ENCODE measurements around the gene SEL1L3.

SEL1L3 gene

DNA sequence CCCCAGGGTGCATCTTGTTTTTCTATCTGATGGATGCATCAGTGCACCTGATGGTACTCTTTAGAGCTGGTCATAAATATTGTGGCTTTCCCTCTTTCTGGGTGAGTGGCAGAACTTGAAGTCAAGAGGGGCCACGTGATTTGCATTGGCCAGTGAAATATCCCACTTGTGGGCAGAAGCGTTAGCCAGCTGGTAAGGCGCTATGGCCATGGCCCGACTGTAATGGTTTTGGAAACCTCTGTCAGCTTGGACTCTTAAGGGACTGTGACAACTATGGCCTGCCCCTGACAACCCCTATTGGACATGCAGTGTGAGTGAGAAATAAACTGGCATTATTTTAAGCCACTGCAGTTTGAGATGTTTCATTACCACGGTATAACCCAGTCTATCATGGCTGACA lies 72.8 kb downstream of the SEL1L3 start:
- no peak for DNase-seq (ENCODE audit: low read depth)

GRCh38 chr4:25788703-25789238 lies 74.0 kb downstream of the SEL1L3 start:
- DNase-seq (ENCODE audit: low read depth), result no peak

GRCh38 chr4:25786497-25787065 lies 76.2 kb downstream of the SEL1L3 start:
- no peak for DNase-seq (ENCODE audit: low read depth)

- no peak for DNase-seq (ENCODE audit: low read depth)
Observed at GRCh38 chr4:25783943-25784342, 78.8 kb downstream of the SEL1L3 start.

- DNase-seq (ENCODE audit: low read depth), result no peak
Observed at GRCh38 chr4:25783126-25783525, 79.7 kb downstream of the SEL1L3 start.

DNA sequence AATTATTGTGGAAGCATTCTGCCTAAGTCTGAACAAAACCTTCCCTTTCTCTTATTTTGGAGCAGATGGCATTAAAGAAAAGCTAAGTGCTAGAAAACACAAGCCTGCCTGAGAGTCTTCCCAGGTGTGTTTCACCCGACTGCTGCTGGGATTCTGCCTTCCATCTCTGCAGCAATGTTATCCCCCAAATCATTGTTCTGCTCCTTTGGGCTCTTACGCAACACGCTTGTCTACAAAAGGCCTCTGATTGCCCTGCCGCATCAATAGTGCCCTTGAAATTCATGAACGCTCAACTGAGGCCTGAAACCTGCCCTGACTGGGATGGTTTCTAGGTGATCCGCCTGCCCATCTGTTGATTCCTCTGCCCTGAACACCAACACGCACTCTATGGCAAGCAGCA lies 80.3 kb downstream of the SEL1L3 start:
- no peak for DNase-seq (ENCODE audit: low read depth)

DNA sequence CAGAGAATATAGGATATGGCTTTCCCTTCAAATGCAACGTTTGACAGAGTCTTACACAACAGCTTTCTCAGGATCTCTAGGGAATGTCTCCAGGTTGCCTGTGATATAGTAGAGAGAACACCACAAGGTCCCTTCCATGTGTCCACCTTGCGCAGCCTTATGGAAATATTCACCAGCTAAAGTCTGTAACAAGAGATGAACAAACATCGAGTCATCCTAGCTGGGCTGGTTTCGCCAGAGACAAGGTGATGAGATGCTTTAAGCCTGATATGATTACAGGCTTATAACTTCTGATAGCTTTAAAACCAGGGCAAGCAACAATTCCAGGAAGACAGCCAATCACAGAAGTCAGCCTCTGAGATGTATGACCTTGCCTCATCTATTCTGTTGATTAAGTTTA lies 83.8 kb downstream of the SEL1L3 start:
- peak; percentile 73 for DNase-seq (ENCODE audit: low read depth)

GRCh38 chr4:25776795-25777194 lies 86.0 kb downstream of the SEL1L3 start:
- no peak for DNase-seq (ENCODE audit: low read depth)

- no peak for DNase-seq (ENCODE audit: low read depth)
Observed at GRCh38 chr4:25775166-25775565, 87.6 kb downstream of the SEL1L3 start.

GRCh38 chr4:25773358-25773757 lies 89.4 kb downstream of the SEL1L3 start:
- DNase-seq (ENCODE audit: low read depth), result no peak

- DNase-seq (ENCODE audit: low read depth), result no peak
Observed at GRCh38 chr4:25771672-25772071, 91.1 kb downstream of the SEL1L3 start.

- DNase-seq (ENCODE audit: low read depth), result no peak
Observed at GRCh38 chr4:25770847-25771246, 91.9 kb downstream of the SEL1L3 start.

DNA sequence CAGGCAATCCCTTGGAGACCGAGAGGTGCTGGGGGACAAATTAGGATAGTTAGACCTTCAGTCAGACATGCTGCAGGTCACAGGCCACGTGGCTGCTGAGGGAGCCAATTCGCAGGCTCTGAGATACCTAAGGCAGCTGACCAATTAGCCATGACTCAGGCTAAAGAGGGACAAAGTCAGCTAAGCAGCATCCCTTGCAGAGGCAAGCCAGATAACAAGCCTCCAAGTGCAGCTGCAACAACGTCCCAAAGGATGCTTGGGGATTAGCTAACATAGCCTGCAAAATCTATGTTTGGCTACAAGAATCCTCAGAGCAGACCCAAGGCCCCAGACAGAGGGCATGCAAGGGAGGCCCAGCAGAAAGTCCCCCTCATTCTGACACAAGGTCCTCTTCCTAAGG lies 93.5 kb downstream of the SEL1L3 start:
- DNase-seq (ENCODE audit: low read depth), result peak; percentile 64

GRCh38 chr4:25767877-25768725 lies 94.7 kb downstream of the SEL1L3 start:
- peak; percentile 78 for DNase-seq (ENCODE audit: low read depth)

DNA sequence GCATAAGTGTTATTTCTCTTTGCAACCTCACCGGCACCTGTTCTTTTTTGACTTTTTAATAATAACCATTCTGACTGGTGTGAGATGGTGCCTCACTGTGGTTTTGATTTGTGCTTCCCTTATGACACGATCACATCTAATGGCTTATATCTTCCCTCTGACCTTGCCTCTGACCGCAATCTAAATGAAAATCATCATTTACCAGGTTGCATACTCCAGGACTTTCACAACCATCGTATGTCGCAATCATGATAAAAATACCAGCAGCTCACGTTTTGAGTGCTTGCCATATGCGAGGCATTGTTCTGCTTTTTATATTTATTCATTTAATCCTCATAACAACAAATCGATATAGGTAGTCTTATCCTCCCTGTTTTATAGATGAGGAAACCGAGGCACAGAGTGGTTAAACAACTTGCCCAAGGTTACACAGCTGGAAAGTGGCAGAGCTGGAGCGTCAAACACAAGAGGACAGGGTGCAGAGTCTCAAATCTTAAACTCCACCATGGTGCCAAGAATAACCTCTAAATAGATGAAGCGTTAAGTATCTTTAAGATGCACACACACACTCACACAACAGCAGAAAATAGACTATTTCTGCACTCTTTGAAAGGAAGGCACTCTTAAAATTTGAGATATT lies 102.2 kb downstream of the SEL1L3 start:
- DNase-seq (ENCODE audit: low read depth), result peak; percentile 84

GRCh38 chr4:25760048-25760447 lies 102.7 kb downstream of the SEL1L3 start:
- no peak for DNase-seq (ENCODE audit: low read depth)

GRCh38 chr4:25759101-25759500 lies 103.7 kb downstream of the SEL1L3 start:
- DNase-seq (ENCODE audit: low read depth), result no peak

DNA sequence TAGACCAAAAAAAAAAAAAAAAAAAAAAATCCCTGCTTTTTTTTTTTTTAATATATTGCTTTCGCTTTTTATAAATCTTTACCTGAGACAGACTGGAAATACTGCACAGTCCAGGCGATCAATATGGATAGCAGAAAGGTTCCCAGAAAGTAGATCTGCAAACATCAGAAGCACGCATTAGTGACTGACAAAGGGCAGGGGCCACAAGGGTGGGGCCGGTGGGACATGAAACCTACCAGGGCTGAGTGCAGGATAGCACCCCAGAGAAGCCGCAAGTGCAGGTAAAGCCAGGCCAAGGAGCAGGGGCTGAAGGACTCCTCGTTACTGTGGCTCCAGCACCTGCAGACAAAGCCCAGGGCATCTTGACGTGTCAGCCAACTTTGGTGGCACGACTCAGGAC lies 105.3 kb downstream of the SEL1L3 start:
- no peak for DNase-seq (ENCODE audit: low read depth)

DNA sequence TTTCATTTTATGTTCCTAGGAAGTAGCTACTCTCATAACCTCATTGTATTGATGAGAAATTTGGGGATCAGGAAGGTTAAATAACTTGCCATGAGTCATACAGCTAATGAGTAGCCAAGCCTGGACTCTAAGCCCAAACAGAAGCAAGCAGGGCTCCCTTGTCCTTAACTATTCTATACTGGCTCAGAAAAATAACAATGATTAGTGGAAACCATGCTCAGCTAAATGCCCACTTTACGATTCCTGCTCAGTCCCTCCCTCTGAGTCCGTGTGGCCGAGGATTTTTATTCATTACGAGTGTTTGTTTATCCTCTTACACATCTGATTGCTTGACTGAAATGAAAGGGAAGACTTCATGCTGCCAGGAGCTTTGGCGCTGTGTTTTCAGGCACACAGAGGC lies 106.3 kb downstream of the SEL1L3 start:
- peak; percentile 17 for DNase-seq (ENCODE audit: low read depth)

DNA sequence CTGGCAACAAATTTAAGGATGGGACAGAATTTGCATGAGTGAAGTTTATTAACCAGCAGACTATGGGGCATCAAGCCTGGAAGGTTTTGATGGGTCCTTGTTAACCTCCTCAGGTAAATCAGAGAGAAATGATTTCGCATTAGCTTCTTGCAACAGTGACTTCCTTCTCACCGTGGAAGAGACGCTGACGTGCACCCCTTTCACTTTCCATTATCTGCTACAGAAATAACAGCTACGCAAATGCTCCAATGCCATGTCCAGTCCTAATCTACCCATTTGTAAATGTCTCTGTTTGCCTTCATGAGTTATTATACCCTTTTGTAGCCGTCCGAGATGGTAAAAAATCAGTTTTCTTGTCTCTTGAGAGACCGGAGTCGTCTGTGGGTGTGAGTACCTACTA lies 106.9 kb downstream of the SEL1L3 start:
- DNase-seq (ENCODE audit: low read depth), result no peak

- DNase-seq (ENCODE audit: low read depth), result no peak
Observed at GRCh38 chr4:25753239-25753638, 109.5 kb downstream of the SEL1L3 start.

DNA sequence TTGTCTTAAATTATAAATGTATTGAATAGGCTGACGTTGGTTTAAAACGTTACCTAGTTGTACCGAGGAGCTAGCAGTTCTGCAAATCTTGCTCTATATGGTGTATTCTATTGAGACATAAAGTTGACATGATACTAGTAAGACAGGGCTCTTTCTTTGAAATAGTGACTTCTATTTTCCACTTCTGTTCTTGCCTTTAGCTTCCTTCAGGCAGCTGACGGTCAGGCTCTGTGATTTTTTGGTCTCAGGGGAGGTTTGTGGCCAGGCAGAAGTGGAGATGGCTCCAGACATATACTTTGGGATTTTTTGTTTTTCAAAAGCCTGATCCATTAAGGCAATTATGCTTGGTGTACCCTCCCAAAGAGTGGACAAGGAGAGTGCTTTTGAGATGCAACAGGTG lies 111.9 kb downstream of the SEL1L3 start:
- DNase-seq (ENCODE audit: low read depth), result no peak

DNA sequence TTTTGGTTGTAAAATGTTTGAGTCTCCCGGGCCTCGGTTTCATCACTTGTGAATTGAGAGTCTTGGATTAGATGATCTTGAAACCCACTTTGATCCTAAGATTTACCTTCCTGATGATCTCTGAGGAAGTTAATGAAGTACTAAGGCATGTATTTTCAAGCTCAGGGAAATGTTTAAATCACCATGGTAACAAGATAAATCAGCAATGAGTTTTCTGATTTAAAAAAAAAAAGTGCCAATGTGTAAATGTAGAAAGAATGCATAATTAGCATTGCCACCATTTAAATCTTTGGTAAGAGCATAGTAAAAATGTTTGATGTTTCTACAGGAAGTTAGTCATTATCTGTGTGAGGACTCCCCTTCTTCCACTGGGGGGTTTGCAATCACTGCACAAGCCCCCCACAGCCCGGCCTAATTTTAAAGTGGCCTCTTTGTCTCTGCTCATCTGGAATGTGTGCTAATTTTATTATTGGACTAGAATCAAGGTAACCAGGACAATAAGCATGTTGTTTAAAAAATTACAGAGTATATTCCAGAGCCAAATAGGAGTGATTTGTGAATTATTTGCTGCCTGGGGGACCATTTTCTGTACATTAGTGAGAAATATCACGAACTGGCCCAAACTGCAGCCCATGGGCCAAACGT lies 113.5 kb downstream of the SEL1L3 start:
- no peak for DNase-seq (ENCODE audit: low read depth)
